Esophagus muscularis mucosa (tissue), 3 donors: ENCODE measurements around the gene LRP8.

Experiments
- EP300 ChIP-seq: sonication (generic); formaldehyde crosslinking; IDR thresholded peaks from one replicate; pipeline ENCODE4 v1.6.1; 2017; ENCODE audit warnings: antibody characterized with exemption
- POLR2A ChIP-seq: fragments of 450-650 bp; IDR thresholded peaks from one replicate; pipeline ENCODE4 v1.6.1; 2017; ENCODE audit warnings: antibody characterized with exemption, moderate library complexity, mild to moderate bottlenecking, low read depth
- POLR2AphosphoS5 ChIP-seq, 2 donors: sonication (generic); formaldehyde crosslinking; IDR thresholded peaks; one replicate each; pipeline ENCODE4 v1.6.1; 2017; ENCODE audit warnings: antibody characterized with exemption in 2 of 2

DNA sequence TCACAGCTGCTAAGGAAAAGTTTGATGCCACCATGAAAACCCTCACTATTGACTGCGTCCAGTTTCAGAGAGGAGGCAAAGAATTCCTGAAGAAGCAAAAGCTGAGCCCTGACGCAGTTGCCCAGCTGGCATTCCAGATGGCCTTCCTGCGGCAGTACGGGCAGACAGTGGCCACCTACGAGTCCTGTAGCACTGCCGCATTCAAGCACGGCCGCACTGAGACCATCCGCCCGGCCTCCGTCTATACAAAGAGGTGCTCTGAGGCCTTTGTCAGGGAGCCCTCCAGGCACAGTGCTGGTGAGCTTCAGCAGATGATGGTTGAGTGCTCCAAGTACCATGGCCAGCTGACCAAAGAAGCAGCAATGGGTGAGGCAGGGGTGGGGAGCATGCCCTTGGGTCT, 116.9 kb downstream of the LRP8 start:
- TF ChIP-seq POLR2A (no peak), POLR2AphosphoS5 (IDR thresholded peaks at IDR 0.05) (no peak), EP300 (no peak)
